PC-9 (cell line): ENCODE measurements around the gene MYOM1. TPM values are rescaled to one million over a fixed set of nuclear protein-coding genes. Genes with fewer than 3 reads are reported as not detected.

Experiments used
- BruUV-seq: library from RNA; stranded (reverse); fragments of 400-500 nt; replicated peaks from 2 replicates; lab custom pipeline; 2021; lab: Mats Ljungman, UMichigan
- CTCF ChIA-PET: fragments of 300-600 bp; sonication (Branson Sonifier 250); formaldehyde crosslinking; loops from one replicate; lab custom pipeline; 2022; ENCODE audit warnings: antibody characterized with exemption; lab: Charles Lee
- POLR2A ChIA-PET: fragments of 300-600 bp; sonication (Branson Sonifier 250); formaldehyde crosslinking; loops from one replicate; lab custom pipeline; 2022; ENCODE audit warnings: antibody characterized with exemption; ENCODE audit not compliant: unreplicated experiment; lab: Charles Lee
- DNase-seq, 2 experiments: peaks; one replicate each; pipeline versions ENCODE4 v3.0.0 to v3.0.0-alpha.2; 2015 to 2022; ENCODE audit warnings: mixed read lengths in 1 of 2
- H2AFZ ChIP-seq: fragments of 200-600 bp; sonication (generic); 2 replicates; pipeline ENCODE4 v1.8.1; 2017; ENCODE audit warnings: antibody characterized with exemption
- H3F3A ChIP-seq: fragments of 200-600 bp; sonication (generic); 2 replicates; pipeline ENCODE4 v1.8.1; 2017; ENCODE audit warnings: antibody characterized with exemption, mild to moderate bottlenecking, low read depth; ENCODE audit not compliant: insufficient read depth
- H3K27ac ChIP-seq: fragments of 200-600 bp; sonication (generic); 2 replicates; pipeline ENCODE4 v1.6.1; 2016; ENCODE audit warnings: mixed run types
- H3K27me3 ChIP-seq: fragments of 200-600 bp; sonication (generic); 2 replicates; pipeline ENCODE4 v1.6.1; 2016; ENCODE audit warnings: low read depth, mixed run types; ENCODE audit not compliant: insufficient read depth
- H3K36me3 ChIP-seq: fragments of 200-600 bp; sonication (generic); 2 replicates; pipeline ENCODE4 v1.6.1; 2016; ENCODE audit warnings: low read depth, mixed run types
- H3K4me1 ChIP-seq: fragments of 200-600 bp; sonication (generic); replicated peaks from 2 replicates; pipeline ENCODE4 v1.6.1; 2016; ENCODE audit warnings: mixed run types; ENCODE audit not compliant: insufficient read depth
- H3K4me2 ChIP-seq: fragments of 200-600 bp; sonication (generic); 2 replicates; pipeline ENCODE4 v1.6.1; 2017; ENCODE audit warnings: mixed run types
- H3K4me3 ChIP-seq: fragments of 200-600 bp; sonication (generic); 2 replicates; pipeline ENCODE4 v1.6.1; 2016; ENCODE audit warnings: mixed run types
- H3K79me2 ChIP-seq: fragments of 200-600 bp; sonication (generic); 2 replicates; pipeline ENCODE4 v1.6.1; 2017; ENCODE audit warnings: low read depth, mixed run types
- H3K9me2 ChIP-seq: fragments of 200-600 bp; sonication (generic); 2 replicates; pipeline ENCODE4 v1.8.1; 2017; ENCODE audit warnings: mild to moderate bottlenecking; ENCODE audit not compliant: insufficient read depth
- H3K9me3 ChIP-seq: fragments of 200-600 bp; sonication (generic); 2 replicates; pipeline ENCODE4 v1.8.1; 2016; ENCODE audit warnings: low read depth; ENCODE audit not compliant: insufficient read depth
- H4K20me1 ChIP-seq: fragments of 200-600 bp; sonication (generic); 2 replicates; pipeline ENCODE4 v1.8.1; 2017; ENCODE audit not compliant: insufficient read depth
- EZH2 ChIP-seq: fragments of 200-600 bp; sonication (generic); IDR thresholded peaks from 2 replicates; pipeline ENCODE4 v1.8.0; 2017; ENCODE audit warnings: antibody characterized with exemption, low read depth
- intact Hi-C: fragments of 100-400 bp; cut with micrococcal nuclease; formaldehyde crosslinking; loops from one replicate; pipeline ENCODE4 v1.10.0; 2022; ENCODE audit not compliant: unreplicated experiment
- total RNA-seq: library from RNA; stranded (reverse); gene quantifications from 2 replicates; pipeline ENCODE4 v1.2.3, GENCODE V29; 2021
- TF ChIP-seq, protein P1 (sequence below): fragments of 200-600 bp; sonication (generic); conservative IDR thresholded peaks from 2 replicates; pipeline ENCODE4 v1.6.1; 2017; ENCODE audit warnings: mixed run types, antibody characterized with exemption, mild to moderate bottlenecking, moderate library complexity

Gene MYOM1
- total RNA-seq, 1 experiment from 2014 or later = 1.3 TPM

DNA sequence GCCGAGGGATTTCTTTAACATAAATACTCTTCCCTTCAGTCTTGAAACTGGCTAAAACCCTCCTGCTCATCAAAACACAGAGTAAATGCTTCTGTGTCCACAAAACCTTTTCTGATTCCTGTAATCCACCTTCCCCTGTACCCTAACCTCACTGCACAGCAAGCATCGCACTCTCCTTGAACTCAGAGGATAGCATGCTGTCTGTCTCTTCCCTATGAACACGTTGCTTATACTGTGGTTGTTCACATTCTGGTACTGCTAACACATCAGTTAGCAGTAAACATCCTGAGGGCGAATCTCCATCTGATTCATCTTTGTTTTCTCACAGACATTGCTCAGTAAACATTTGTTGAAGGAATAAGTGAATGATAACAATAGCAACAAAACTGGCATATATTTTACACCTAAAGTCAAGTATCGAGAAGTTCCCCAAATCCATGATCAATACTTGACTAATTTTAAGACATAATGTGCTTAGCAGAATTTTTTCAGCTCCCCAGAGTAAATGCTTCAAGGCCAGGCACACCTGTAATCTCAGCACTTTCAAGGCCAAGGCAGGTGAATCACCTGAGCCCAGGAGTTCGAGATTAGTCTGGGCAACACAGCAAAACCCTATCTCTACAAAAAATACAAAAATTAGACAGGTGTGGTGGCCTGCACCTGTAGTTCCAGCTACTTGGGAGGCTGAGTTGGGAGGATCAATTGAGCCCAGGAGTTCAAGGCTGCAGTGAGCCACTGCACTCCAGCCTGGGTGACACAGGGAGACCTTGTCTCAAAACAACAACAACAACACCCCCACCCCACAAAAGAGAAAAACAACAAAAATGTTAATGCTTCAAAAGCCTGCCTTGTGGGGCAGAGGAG is 161.2 kb downstream of the MYOM1 start:
- ChIA-PET CTCF (no interaction called here), POLR2A (no interaction called here)
- peaks cover 3% of the 10 kb centered on the region; the same call in 1 of the 2 replicates for H3K9me3 ChIP-seq
- H3K4me3 ChIP-seq = no peak overlapping the region
- H3K36me3 ChIP-seq = no peaks in the 10 kb centered on the region
- no peaks in the 10 kb centered on the region for H3K79me2 ChIP-seq
- no peaks in the 10 kb centered on the region for H3K27me3 ChIP-seq
- H3K4me1 ChIP-seq = peaks cover 41% of the 10 kb centered on the region
- no peaks in the 10 kb centered on the region for H3K9me2 ChIP-seq
- peaks cover 29% of the 10 kb centered on the region for H3F3A ChIP-seq
- H3K4me2 ChIP-seq = 0 out of 2 replicates have a peak overlapping the region, but pooled peaks have one; percentile 3
- peak in 1 of 2 experiments; percentile 71 for DNase-seq
- no peak overlapping the region for H2AFZ ChIP-seq
- H3K27ac ChIP-seq = peak overlapping the region; percentile 35
- H4K20me1 ChIP-seq = no peaks in the 10 kb centered on the region
- no TSS peak for BruUV-seq
- no peak for TF ChIP-seq EZH2
- TF ChIP-seq, protein P1, sequence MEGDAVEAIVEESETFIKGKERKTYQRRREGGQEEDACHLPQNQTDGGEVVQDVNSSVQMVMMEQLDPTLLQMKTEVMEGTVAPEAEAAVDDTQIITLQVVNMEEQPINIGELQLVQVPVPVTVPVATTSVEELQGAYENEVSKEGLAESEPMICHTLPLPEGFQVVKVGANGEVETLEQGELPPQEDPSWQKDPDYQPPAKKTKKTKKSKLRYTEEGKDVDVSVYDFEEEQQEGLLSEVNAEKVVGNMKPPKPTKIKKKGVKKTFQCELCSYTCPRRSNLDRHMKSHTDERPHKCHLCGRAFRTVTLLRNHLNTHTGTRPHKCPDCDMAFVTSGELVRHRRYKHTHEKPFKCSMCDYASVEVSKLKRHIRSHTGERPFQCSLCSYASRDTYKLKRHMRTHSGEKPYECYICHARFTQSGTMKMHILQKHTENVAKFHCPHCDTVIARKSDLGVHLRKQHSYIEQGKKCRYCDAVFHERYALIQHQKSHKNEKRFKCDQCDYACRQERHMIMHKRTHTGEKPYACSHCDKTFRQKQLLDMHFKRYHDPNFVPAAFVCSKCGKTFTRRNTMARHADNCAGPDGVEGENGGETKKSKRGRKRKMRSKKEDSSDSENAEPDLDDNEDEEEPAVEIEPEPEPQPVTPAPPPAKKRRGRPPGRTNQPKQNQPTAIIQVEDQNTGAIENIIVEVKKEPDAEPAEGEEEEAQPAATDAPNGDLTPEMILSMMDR = no peak
- intact Hi-C loops = no loop called here

DNA sequence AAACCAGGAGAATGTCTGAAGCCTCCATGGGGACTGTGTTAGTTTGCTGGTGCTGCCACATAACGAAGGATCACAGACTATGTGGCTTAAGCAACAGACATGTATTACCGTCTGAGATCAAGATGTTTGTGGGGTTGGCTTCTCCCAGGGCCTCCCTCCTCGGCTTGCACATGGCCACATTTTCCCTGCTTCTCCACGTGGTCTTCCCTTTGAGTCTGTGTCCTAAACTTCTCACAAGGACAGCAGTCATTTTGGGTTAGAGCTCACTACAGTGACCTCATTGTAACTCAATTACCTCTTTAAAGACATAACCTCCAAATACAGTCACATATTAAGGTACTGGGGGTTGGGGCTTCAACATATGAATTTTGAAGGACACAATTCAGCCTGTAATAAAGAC is 162.2 kb downstream of the MYOM1 start:
- no peaks in the 10 kb centered on the region for H3K27me3 ChIP-seq
- H4K20me1 ChIP-seq = no peaks in the 10 kb centered on the region
- no peak for DNase-seq
- no peak overlapping the region for H3K4me2 ChIP-seq
- TF ChIP-seq, protein P1 = no peak
- TF ChIP-seq EZH2 = no peak
- ChIA-PET CTCF (no interaction called here), POLR2A (no interaction called here)
- H3K36me3 ChIP-seq = no peaks in the 10 kb centered on the region
- no peak overlapping the region for H2AFZ ChIP-seq
- H3K79me2 ChIP-seq = no peaks in the 10 kb centered on the region
- peaks cover 3% of the 10 kb centered on the region; the same call in 1 of the 2 replicates for H3K9me3 ChIP-seq
- peaks cover 33% of the 10 kb centered on the region for H3F3A ChIP-seq
- H3K4me1 ChIP-seq = peaks cover 45% of the 10 kb centered on the region
- H3K4me3 ChIP-seq = no peak overlapping the region
- no peaks in the 10 kb centered on the region for H3K9me2 ChIP-seq
- intact Hi-C loops = no loop called here
- BruUV-seq = no TSS peak
- H3K27ac ChIP-seq = no peak overlapping the region

DNA sequence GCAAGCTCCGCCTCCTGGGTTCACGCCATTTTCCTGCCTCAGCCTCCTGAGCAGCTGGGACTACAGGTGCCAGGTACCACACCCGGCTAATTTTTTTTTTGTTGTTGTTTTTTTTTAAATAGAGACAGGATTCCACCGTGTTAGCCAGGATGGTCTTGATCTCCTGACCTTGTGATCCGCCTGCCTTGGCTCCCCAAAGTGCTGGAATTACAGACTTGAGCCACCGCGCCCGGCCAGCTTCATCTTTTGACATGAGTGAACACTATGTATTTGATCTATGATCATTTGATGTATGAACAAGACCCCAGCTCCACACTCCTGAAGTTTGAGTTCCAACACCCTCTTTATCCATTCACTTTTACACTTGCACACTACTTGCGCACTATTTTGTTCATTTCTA is 163.5 kb downstream of the MYOM1 start:
- H3K79me2 ChIP-seq = no peaks in the 10 kb centered on the region
- TF ChIP-seq, protein P1 = no peak
- TF ChIP-seq EZH2 = no peak
- no TSS peak for BruUV-seq
- no peak overlapping the region for H3K27ac ChIP-seq
- no peaks in the 10 kb centered on the region for H4K20me1 ChIP-seq
- H3K9me2 ChIP-seq = no peaks in the 10 kb centered on the region
- intact Hi-C loops = no loop called here
- peaks cover 58% of the 10 kb centered on the region for H3K4me1 ChIP-seq
- H3K4me3 ChIP-seq = no peak overlapping the region
- DNase-seq = no peak
- H3K9me3 ChIP-seq = peaks cover 3% of the 10 kb centered on the region; the same call in 1 of the 2 replicates
- ChIA-PET POLR2A (interaction anchor here (0.5 kb wide), 1 partner anchor 123 kb away, joined by 9 read pairs; no protein-coding TSS in a partner anchor), CTCF (no interaction called here)
- no peaks in the 10 kb centered on the region for H3K36me3 ChIP-seq
- H3F3A ChIP-seq = peaks cover 45% of the 10 kb centered on the region
- H3K4me2 ChIP-seq = no peak overlapping the region
- H2AFZ ChIP-seq = no peak overlapping the region
- no peaks in the 10 kb centered on the region for H3K27me3 ChIP-seq
